ENCODE measurements around the gene CD6. TPM values are rescaled to one million over a fixed set of nuclear protein-coding genes. Genes with fewer than 3 reads are reported as not detected.

Gene CD6
- total RNA-seq, 1 experiment from 2014 or later, result 1.4 TPM

- TF ChIP-seq EZH2 (IDR thresholded peaks at IDR 0.05) (no peak), SP1 (IDR thresholded peaks at IDR 0.05; ENCODE audit: low read depth) (no peak)
Measured at GRCh38 chr11:60923800-60924109, 47.7 kb upstream of the CD6 start (continued).

- Histone ChIP-seq H3K27me3 (ENCODE audit: insufficient read depth, low read length) (no peaks in the 10 kb centered on the region), H3K4me2 (ENCODE audit: low read length) (peak within 1 kb of the TSS; percentile 92), H3K9me2 (ENCODE audit: insufficient read depth) (no peaks in the 10 kb centered on the region), H3K27ac (ENCODE audit: low read depth, low read length) (peak within 1 kb of the TSS; percentile 71; the same call in 1 of the 2 replicates), H3K79me2 (ENCODE audit: insufficient read depth, low read length) (peaks cover 6% of the 10 kb centered on the region), H3K4me3 (replicated peaks in 1 of 2; ENCODE audit: low read depth in 1 of 2, low read length in 2 of 2) (peak within 1 kb of the TSS; percentile 74 to 75), H3K36me3 (ENCODE audit: control insufficient read depth in 1 of 2, insufficient read depth in 2 of 2, low read length in 2 of 2) (peaks cover 19 to 24% of the 10 kb centered on the region in 2 experiments; a peak in 3 of 4 replicates), H3K4me1 (ENCODE audit: control insufficient read depth in 1 of 2, insufficient read depth in 2 of 2, low read length in 2 of 2) (peaks cover 18 to 29% of the 10 kb centered on the region in 2 experiments), H4K20me1 (ENCODE audit: insufficient read depth) (no peaks in the 10 kb centered on the region; the same call in 1 of the 2 replicates), H2AFZ (ENCODE audit: low read depth, low read length, poor library complexity, severe bottlenecking) (no peak within 1 kb of the TSS), H3K9ac (ENCODE audit: low read length) (peak within 1 kb of the TSS; percentile 77), H3K9me3 (ENCODE audit: control insufficient read depth in 1 of 2, insufficient read depth in 1 of 2, low read depth in 1 of 2, low read length in 2 of 2) (no peaks in the 10 kb centered on the region)
- POLR2A ChIA-PET, result interaction anchor here (0.8 to 1.3 kb wide), 2 partner anchors 11 to 93 kb away, joined by 3 read pairs; partner anchors contain the start of gene TMEM109
- RAD21 ChIA-PET (ENCODE audit: low non-redundant PET in 1 of 2, low total read pairs in 2 of 2, uncharacterized antibody in 2 of 2, unreplicated experiment in 2 of 2), result no interaction called here
- ATAC-seq, result peak; percentile 92
- CTCF ChIA-PET, result interaction anchor here (1.5 kb wide), 1 partner anchor 25 kb away, joined by 5 read pairs; no protein-coding TSS in a partner anchor
- peak; percentile 37 for DNase-seq (ENCODE audit: low read depth, low spot score)
- no TSS peak for BruUV-seq (replicated peaks)
- intact Hi-C loops (cut with micrococcal nuclease), result no loop called here
- peak; percentile 90 for TF ChIP-seq FOSL1 (IDR thresholded peaks at IDR 0.05; ENCODE audit: low read depth)
- TF ChIP-seq CEBPB (IDR thresholded peaks at IDR 0.05; ENCODE audit: low read depth), result no peak
- peak; percentile 89; the same call in 1 of the 2 replicates for TF ChIP-seq CBX3 (IDR thresholded peaks at IDR 0.05; ENCODE audit: low read depth)
- TF ChIP-seq ZBTB33 (IDR thresholded peaks at IDR 0.05; ENCODE audit: extremely low read depth, insufficient replicate concordance, low read length), result peak; percentile 49
- no peak for TF ChIP-seq EZH2phosphoT487 (IDR thresholded peaks at IDR 0.05; ENCODE audit: borderline replicate concordance)
- TF ChIP-seq TCF7L2 (IDR thresholded peaks at IDR 0.05; ENCODE audit: borderline replicate concordance, extremely low read depth, insufficient read depth, insufficient read length), result peak; percentile 18
- no peak for TF ChIP-seq JUND (IDR thresholded peaks at IDR 0.05)
- TF ChIP-seq YY1 (IDR thresholded peaks at IDR 0.05; ENCODE audit: extremely low read depth, insufficient replicate concordance, low read depth, low read length), result peak; percentile 69
- no peak for TF ChIP-seq EGR1 (IDR thresholded peaks at IDR 0.05; ENCODE audit: low read depth)
- TF ChIP-seq ZFX (IDR thresholded peaks at IDR 0.05), result peak; percentile 50; the same call in 1 of the 2 replicates
- TF ChIP-seq POLR2A (IDR thresholded peaks at IDR 0.05; ENCODE audit: borderline replicate concordance, extremely low read depth, insufficient read depth, insufficient read length), result no peak
- no peak for TF ChIP-seq ATF3 (IDR thresholded peaks at IDR 0.05)
- TF ChIP-seq ZNF274 (IDR thresholded peaks at IDR 0.05; ENCODE audit: low read depth, low read length), result no peak
- peak; percentile 89 for TF ChIP-seq SP1 (IDR thresholded peaks at IDR 0.05; ENCODE audit: low read depth)
- TF ChIP-seq EZH2 (IDR thresholded peaks at IDR 0.05), result no peak
- peak; percentile 68 for TF ChIP-seq POLR2AphosphoS5 (IDR thresholded peaks at IDR 0.05; ENCODE audit: low read depth, low read length)
- no peak for TF ChIP-seq SIN3A (IDR thresholded peaks at IDR 0.05; ENCODE audit: low read depth)
- no peak for TF ChIP-seq RAD21 (IDR thresholded peaks at IDR 0.05; ENCODE audit: low read depth)
- no peak for TF ChIP-seq REST (IDR thresholded peaks at IDR 0.05; ENCODE audit: low read depth)
- no peak for TF ChIP-seq SRF (IDR thresholded peaks at IDR 0.05; ENCODE audit: low read depth)
Measured at GRCh38 chr11:60924110-60924905, 47.2 kb upstream of the CD6 start, which contains the start of gene TMEM132A. TSS of gene TMEM132A (plus strand) at chr11:60924460. CDS start at chr11:60924634, 174 bp downstream.

All from HCT116 (cell line).